Upper lobe of left lung (tissue), 6 donors: ENCODE results near the gene SULT1C3. TPM values are rescaled to one million over a fixed set of nuclear protein-coding genes. Genes with fewer than 3 reads are reported as not detected.

Experiments
- ATAC-seq, 2 donors: fragments of 200-7000 bp; cut with Tn5 transposase; one replicate each; pipeline ENCODE4 v1.9.1; 2022; ENCODE audit warnings: mild to moderate bottlenecking in 2 of 2, moderate library complexity in 2 of 2; ENCODE audit not compliant: low FRiP score in 2 of 2
- DNase-seq, 2 donors: peaks; one replicate each; pipeline ENCODE4 v3.0.0-alpha.2; 2019 to 2020
- H3K27ac ChIP-seq, 4 donors: fragments of 200-600 bp; sonication (generic); one replicate each; pipeline ENCODE4 v1.5.1; 2016 to 2019
- H3K27me3 ChIP-seq, 4 donors: fragments of 200-600 bp; sonication (generic); one replicate each; pipeline ENCODE4 v1.5.1; 2017 to 2019
- H3K36me3 ChIP-seq, 4 donors: fragments of 200-600 bp; sonication (generic); one replicate each; pipeline ENCODE4 v1.5.1; 2016 to 2019
- H3K4me1 ChIP-seq, 4 donors: fragments of 200-600 bp; sonication (generic); one replicate each; pipeline ENCODE4 v1.5.1; 2018 to 2019
- H3K4me3 ChIP-seq, 4 donors: fragments of 200-600 bp; sonication (generic); one replicate each; pipeline ENCODE4 v1.5.1; 2017 to 2019; ENCODE audit warnings: mild to moderate bottlenecking in 2 of 4, moderate library complexity in 1 of 4
- H3K9me3 ChIP-seq, 4 donors: fragments of 200-600 bp; sonication (generic); one replicate each; pipeline ENCODE4 v1.5.1; 2018 to 2019
- CTCF ChIP-seq, 6 experiments: fragments of 450-650 bp in 4 of 6; fragments of 200-600 bp in 2 of 6; sonication (generic) in 2 of 6; IDR thresholded peaks; one replicate each; pipeline ENCODE4 v1.5.1; 2016 to 2019; ENCODE audit warnings: antibody characterized with exemption in 6 of 6
- EP300 ChIP-seq, 4 donors: sonication (generic); formaldehyde crosslinking; IDR thresholded peaks; one replicate each; pipeline ENCODE4 v1.5.1; 2017; ENCODE audit warnings: antibody characterized with exemption in 4 of 4, control low read depth in 2 of 4
- POLR2A ChIP-seq, 4 donors: fragments of 450-650 bp; IDR thresholded peaks; one replicate each; pipeline ENCODE4 v1.5.1; 2016 to 2017; ENCODE audit warnings: antibody characterized with exemption in 4 of 4, mild to moderate bottlenecking in 2 of 4
- POLR2AphosphoS5 ChIP-seq, 2 donors: sonication (generic); formaldehyde crosslinking; IDR thresholded peaks; one replicate each; pipeline ENCODE4 v1.5.1; 2017; ENCODE audit warnings: antibody characterized with exemption in 2 of 2
- WGBS, 2 donors: methylation state at CpG; one replicate each; pipeline ENCODE4 v1.1.5; 2017 to 2018; 5-methylcytosine and 5-hydroxymethylcytosine counted together
- total RNA-seq, 6 donors: library from RNA; depleted of rRNA in 4 of 6; stranded (reverse); fragments of >200 nt in 4 of 6; gene quantifications; one replicate each; pipeline versions ENCODE4 v1.1.0 to v1.2.1, GENCODE V29; 2016 to 2021
- donor health status: DM: no; HTN: no; CAD: no; lungs with moderate emphysema.
- donor health status: DM: no; HTN: yes; CAD: no; lungs with severe emphysema.

The SULT1C3 gene
- total RNA-seq, 6 donors from 2014 or later, result not detected

DNA sequence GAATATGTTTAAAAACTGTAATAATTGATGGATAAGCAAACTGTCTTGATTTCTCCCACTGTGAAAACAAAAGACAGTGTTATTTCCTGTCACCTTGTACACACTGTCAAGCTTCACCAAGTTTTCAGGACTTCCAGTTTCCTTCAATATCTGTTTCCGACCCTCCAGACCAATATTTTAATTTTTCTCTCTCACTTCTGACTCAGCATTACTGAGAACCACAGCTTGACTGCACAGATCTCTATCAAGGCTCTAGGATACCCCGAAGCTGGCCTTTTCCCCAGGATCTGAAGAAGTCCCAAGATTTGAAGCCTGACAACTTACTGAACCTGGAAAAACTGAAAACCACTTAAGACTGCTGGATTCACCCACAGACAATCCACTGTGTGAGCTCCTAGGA lies 13.2 kb upstream of the SULT1C3 start:
- no peak for TF ChIP-seq CTCF (IDR thresholded peaks at IDR 0.05)
- no peak for TF ChIP-seq POLR2AphosphoS5 (IDR thresholded peaks at IDR 0.05)
- TF ChIP-seq POLR2A (IDR thresholded peaks at IDR 0.05), result no peak
- TF ChIP-seq EP300 (IDR thresholded peaks at IDR 0.05), result no peak
- Histone ChIP-seq H3K4me3 (no peak overlapping the region), H3K27me3 (no peaks in the 10 kb centered on the region), H3K36me3 (no peaks in the 10 kb centered on the region), H3K9me3 (peaks cover 0 to 13% (median 12%) of the 10 kb centered on the region in 4 donors), H3K4me1 (no peaks in the 10 kb centered on the region), H3K27ac (no peak overlapping the region)
- WGBS, 2 donors, result 48 to 51% methylated on average over 2 of the region's 2 CpGs
- ATAC-seq (no peak), DNase-seq (no peak)

DNA sequence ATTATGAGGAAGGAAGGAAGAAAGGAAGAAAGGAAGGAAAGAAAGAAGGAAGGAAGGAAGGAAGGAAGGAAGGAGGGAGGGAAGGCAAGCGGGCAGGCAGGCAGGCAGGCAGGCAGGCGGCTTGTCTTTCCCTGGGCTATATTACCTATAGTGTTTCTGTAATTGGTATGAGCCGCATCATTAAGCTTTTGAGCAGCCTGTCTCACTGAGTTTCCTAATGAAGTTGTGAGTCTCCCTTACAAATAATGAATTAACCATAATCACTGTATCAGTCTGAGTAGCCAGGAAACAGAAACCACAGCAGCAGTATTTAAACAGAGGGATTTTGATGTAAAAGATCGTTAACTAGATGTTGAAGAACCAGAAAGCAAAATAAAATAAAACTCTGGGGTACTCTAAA lies 11.8 kb upstream of the SULT1C3 start:
- ATAC-seq (no peak), DNase-seq (no peak)
- H3K4me3 ChIP-seq, result no peak overlapping the region
- no peaks in the 10 kb centered on the region for H3K36me3 ChIP-seq
- H3K27me3 ChIP-seq, result no peaks in the 10 kb centered on the region
- peaks cover 0 to 12% (median 10%) of the 10 kb centered on the region in 4 donors for H3K9me3 ChIP-seq
- H3K4me1 ChIP-seq, result no peaks in the 10 kb centered on the region
- WGBS, 2 donors, result 67 to 70% methylated on average over 4 of the region's 4 CpGs
- H3K27ac ChIP-seq, result no peak overlapping the region
- TF ChIP-seq EP300 (IDR thresholded peaks at IDR 0.05) (no peak), POLR2AphosphoS5 (IDR thresholded peaks at IDR 0.05) (no peak), POLR2A (IDR thresholded peaks at IDR 0.05) (no peak)

DNA sequence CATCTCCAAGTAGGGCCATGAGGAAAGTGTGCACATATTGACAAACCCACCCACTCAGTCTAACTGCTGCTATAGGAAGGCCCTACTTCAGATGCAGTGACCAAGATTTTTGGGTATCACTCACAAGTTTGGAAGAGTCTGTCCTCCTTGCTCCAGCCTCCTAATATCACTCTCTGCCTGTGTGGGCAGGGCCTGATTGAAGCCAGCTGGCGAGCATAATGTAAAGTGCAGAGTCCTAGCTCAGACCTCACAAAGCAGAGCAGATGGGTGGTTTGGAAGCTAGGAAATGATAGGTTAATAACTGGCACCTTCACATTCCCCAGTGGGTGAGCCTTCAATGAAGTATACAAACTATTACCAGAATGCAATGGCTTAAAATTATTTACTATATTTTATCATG lies 11.2 kb upstream of the SULT1C3 start:
- no peaks in the 10 kb centered on the region for H3K27me3 ChIP-seq
- peaks cover 0 to 7% (median 5%) of the 10 kb centered on the region in 4 donors for H3K9me3 ChIP-seq
- 60 to 93% methylated on average over 1 of the region's 1 CpG for WGBS, 2 donors
- H3K4me3 ChIP-seq, result no peak overlapping the region
- DNase-seq (no peak), ATAC-seq (no peak)
- no peaks in the 10 kb centered on the region for H3K4me1 ChIP-seq
- no peaks in the 10 kb centered on the region for H3K36me3 ChIP-seq
- no peak overlapping the region for H3K27ac ChIP-seq
- no peak for TF ChIP-seq EP300 (IDR thresholded peaks at IDR 0.05)
- TF ChIP-seq CTCF (IDR thresholded peaks at IDR 0.05), result no peak
- TF ChIP-seq POLR2A (IDR thresholded peaks at IDR 0.05), result no peak
- no peak for TF ChIP-seq POLR2AphosphoS5 (IDR thresholded peaks at IDR 0.05)

DNA sequence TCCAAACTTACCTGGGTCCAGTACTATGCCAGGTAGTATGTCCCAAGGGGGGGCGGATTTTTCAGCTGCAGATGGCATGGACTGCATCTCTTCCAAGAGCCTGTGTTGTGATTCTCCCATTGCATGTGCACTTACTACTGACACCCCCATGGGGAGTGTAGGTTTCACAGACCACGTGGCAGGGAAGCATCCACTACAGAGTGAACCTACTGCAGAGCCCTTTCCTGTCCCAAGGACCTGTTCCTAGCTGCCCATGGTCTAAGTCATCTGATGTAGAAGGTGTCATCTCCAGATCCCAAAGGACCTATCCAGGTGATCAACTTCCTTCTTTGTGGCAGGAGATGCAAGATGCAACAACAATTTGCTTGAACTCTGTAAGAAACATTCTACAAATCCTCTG lies 9.9 kb upstream of the SULT1C3 start:
- no peak for ATAC-seq
- H3K27ac ChIP-seq, result no peak overlapping the region
- no peaks in the 10 kb centered on the region for H3K36me3 ChIP-seq
- WGBS, 2 donors, result 59 to 78% methylated on average over 2 of the region's 2 CpGs
- DNase-seq, result no peak
- no peak overlapping the region for H3K4me3 ChIP-seq
- TF ChIP-seq POLR2AphosphoS5 (IDR thresholded peaks at IDR 0.05), result no peak
- H3K27me3 ChIP-seq, result no peaks in the 10 kb centered on the region
- no peaks in the 10 kb centered on the region for H3K4me1 ChIP-seq
- no peaks in the 10 kb centered on the region for H3K9me3 ChIP-seq

DNA sequence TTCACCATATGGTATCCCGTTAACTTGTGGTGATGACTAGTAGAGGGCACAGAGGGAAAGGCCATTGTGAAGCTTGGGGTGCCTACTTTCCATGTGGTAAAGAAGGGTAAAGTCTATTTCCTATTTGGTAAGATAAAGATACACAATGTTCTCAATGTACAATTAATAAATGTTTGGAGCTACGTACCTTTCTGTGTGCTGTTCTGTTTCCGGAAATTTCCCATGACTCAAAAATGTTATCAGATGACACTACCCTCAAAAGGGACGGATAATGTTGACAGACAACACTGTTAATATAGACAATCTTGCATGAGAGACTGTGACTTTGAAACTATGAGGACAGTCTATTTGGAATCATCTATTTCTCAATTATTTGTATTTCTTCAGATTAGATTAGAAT lies 4.2 kb upstream of the SULT1C3 start:
- no peaks in the 10 kb centered on the region for H3K4me1 ChIP-seq
- TF ChIP-seq POLR2A (IDR thresholded peaks at IDR 0.05), result no peak
- TF ChIP-seq CTCF (IDR thresholded peaks at IDR 0.05), result no peak
- no peak for TF ChIP-seq POLR2AphosphoS5 (IDR thresholded peaks at IDR 0.05)
- no peak overlapping the region for H3K4me3 ChIP-seq
- no peaks in the 10 kb centered on the region for H3K27me3 ChIP-seq
- ATAC-seq, result no peak
- DNase-seq, result no peak
- no peak overlapping the region for H3K27ac ChIP-seq
- H3K9me3 ChIP-seq, result peaks cover 0 to 6% (median 0%) of the 10 kb centered on the region in 4 donors
- no peaks in the 10 kb centered on the region for H3K36me3 ChIP-seq
- WGBS, 2 donors, result 88 to 95% methylated on average over 4 of the region's 4 CpGs

DNA sequence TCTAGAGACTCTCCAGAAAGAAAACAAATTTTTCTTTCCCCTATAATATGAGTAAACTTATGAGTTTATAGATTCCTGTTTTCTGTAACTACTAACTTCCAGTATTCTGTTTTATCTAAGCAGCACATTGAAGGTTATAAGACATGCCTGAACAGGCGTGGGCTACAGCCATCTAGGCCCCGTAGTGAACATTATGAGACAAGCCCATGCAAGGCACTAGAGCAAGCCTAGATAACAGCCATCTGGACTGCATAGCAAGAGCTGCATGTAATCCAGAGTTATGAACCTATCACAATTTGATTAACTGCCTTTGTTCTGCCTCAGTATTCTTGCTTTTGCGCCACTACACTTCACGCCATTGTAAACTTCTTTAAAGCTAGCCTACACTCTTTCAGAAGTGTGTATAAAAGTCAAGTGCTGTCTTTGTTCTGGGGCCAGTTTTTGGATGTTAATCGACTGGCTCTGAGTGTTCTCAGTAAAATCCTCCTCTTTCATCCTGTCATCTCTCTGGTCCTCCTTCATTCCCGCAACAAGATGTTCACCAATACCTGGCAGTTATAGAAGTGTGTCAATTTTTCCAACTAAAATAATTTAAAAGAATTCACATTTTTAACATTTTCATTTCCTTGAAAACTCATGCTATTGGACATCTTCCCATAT lies 3.0 kb upstream of the SULT1C3 start:
- TF ChIP-seq EP300 (IDR thresholded peaks at IDR 0.05) (no peak), POLR2A (IDR thresholded peaks at IDR 0.05) (no peak), CTCF (IDR thresholded peaks at IDR 0.05) (no peak), POLR2AphosphoS5 (IDR thresholded peaks at IDR 0.05) (no peak)
- Histone ChIP-seq H3K36me3 (no peaks in the 10 kb centered on the region), H3K4me1 (no peaks in the 10 kb centered on the region), H3K9me3 (peaks cover 0 to 6% (median 0%) of the 10 kb centered on the region in 4 donors), H3K4me3 (no peak overlapping the region), H3K27me3 (no peaks in the 10 kb centered on the region), H3K27ac (no peak overlapping the region)
- WGBS, 2 donors, result 92 to 97% methylated on average over 6 of the region's 6 CpGs
- DNase-seq (no peak), ATAC-seq (no peak)
